Activated naive CD8-positive, alpha-beta T cell (primary cell): Measurements from ENCODE around the gene MPC1.
"Not testable (repeated sequence)": the region's sequence is repeated elsewhere in the genome, so short reads cannot be mapped to it uniquely, and the experiment has no call there.

Source experiments
- H3K27ac Mint-ChIP-seq: one replicate; pipeline ENCODE4 v1.8.0; 2021; ENCODE audit warnings: mixed read lengths
- H3K27me3 Mint-ChIP-seq: one replicate; pipeline ENCODE4 v1.8.0; 2021; ENCODE audit warnings: mixed read lengths
- H3K36me3 Mint-ChIP-seq: one replicate; pipeline ENCODE4 v1.8.0; 2021; ENCODE audit warnings: mixed read lengths
- H3K4me1 Mint-ChIP-seq: one replicate; pipeline ENCODE4 v1.8.0; 2021; ENCODE audit warnings: low read depth, mixed read lengths
- H3K4me3 Mint-ChIP-seq: one replicate; pipeline ENCODE4 v1.8.0; 2021; ENCODE audit warnings: mild to moderate bottlenecking, mixed read lengths
- H3K9me3 Mint-ChIP-seq: one replicate; pipeline ENCODE4 v1.8.0; 2021; ENCODE audit warnings: low read depth, mixed read lengths

The MPC1 gene

DNA sequence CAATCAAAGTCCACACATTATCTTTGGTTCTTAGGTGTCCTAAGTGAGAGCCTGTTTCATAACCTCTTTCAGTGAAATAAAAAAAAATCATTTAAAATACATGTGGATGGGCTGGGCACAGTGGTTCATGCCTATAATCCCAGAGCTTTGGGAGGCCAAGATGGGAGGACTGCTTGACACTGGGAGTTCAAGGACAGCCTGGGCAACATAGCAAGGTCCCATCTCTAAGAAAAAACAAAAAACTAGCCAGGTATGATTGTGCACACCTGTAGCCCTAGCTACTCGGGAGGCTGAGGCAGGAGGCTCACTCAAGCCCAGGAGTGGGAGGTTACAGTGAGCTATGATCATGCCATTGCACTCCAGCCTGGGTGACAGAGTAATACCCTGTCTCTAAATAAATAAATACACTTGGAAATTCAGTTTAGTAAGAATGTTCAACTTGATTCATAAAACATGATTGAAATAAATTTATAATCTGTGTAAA lies 3.6 kb downstream of the MPC1 start:
- Mint-ChIP-seq H3K36me3 (peaks cover 2% of the 10 kb centered on the region), H3K4me3 (no peak overlapping the region), H3K9me3 (no peaks in the 10 kb centered on the region), H3K27ac (no peak overlapping the region), H3K27me3 (no peaks in the 10 kb centered on the region), H3K4me1 (peaks cover 14% of the 10 kb centered on the region)

DNA sequence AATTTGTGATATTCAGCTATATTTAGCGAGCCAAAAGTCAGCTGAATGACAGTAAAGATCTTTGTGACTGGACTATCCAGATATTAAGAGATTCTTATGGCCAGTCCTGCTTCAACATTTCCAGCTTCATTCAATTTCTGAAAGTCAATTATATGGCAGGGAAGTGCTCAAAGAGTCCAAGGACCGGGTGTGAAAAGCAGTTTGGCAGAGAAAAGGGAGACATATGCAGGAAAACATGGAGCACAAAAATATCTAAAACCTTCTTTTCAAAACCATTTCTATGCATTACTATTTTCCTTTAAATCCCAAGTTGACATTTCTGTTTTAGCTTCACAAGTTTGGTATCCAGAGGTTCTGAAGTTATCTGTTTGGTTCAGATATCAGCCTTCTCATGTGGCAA lies 5.0 kb downstream of the MPC1 start:
- H3K4me1 Mint-ChIP-seq: peaks cover 9% of the 10 kb centered on the region
- H3K27ac Mint-ChIP-seq: no peak overlapping the region
- no peaks in the 10 kb centered on the region for H3K27me3 Mint-ChIP-seq
- H3K36me3 Mint-ChIP-seq: peaks cover 2% of the 10 kb centered on the region
- no peaks in the 10 kb centered on the region for H3K9me3 Mint-ChIP-seq
- H3K4me3 Mint-ChIP-seq: no peak overlapping the region

DNA sequence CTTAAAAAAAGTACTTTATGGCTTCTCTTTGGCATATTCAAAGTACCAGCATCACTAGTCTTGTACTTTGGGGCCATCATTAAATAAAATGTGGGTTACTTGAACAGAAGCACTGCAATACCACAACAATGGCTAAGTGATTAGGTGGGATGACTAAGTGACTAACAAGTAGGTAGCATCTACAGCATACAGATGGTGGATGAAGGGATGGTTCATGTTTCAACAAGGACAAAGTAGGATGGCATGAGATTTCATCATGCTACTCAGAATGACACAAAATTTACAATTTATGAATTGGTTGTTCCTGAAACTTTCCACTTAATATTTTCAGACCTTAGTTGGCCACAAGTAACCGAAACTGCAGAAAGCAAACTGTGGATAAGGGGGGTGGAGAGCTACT lies 7.7 kb downstream of the MPC1 start:
- H3K4me1 Mint-ChIP-seq: no peaks in the 10 kb centered on the region
- no peaks in the 10 kb centered on the region for H3K9me3 Mint-ChIP-seq
- peaks cover 3% of the 10 kb centered on the region for H3K36me3 Mint-ChIP-seq
- H3K4me3 Mint-ChIP-seq: no peak overlapping the region
- H3K27ac Mint-ChIP-seq: no peak overlapping the region
- H3K27me3 Mint-ChIP-seq: no peaks in the 10 kb centered on the region

DNA sequence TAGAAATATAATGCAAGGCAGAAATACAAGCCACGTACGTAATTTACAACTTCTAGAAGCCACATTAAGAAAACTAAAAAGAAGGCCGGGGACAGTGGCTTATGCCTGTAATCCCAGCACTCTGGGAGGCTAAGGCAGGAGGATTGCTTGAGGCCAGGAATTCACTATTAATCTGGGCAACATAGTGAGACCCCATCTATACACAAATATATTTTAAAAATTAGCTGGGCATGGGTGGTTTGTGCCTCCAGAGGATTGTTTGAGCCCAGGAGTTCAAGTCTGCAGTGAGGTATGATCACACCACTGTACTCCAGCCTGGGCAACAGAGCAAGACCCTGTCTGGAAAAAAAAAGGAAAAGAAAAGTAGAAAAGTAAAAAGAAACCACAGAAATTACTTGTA lies 12.3 kb downstream of the MPC1 start:
- H3K4me1 Mint-ChIP-seq: no peaks in the 10 kb centered on the region

DNA sequence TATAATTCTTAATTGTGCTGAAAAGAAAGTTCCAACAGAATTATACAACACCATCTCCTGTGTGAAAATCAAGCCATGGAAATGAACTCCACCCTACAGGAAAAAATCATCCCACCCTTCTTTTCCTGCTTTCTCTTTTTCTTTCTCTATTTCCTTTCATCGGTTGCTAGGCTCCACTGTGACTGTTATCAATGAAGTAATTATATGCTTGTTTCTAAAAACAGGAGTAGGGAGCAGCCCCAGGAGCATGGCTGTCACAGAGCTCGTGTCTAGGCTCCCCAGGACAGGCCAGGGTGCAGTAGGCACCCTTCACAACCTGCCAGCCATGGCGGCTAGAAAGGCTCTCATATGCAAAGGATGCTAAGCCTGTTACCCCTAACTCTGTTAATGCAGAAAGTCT lies 13.0 kb downstream of the MPC1 start:
- Mint-ChIP-seq H3K4me1 (no peaks in the 10 kb centered on the region), H3K27me3 (no peaks in the 10 kb centered on the region), H3K36me3 (peaks cover 11% of the 10 kb centered on the region), H3K9me3 (no peaks in the 10 kb centered on the region), H3K4me3 (no peak overlapping the region), H3K27ac (no peak overlapping the region)

More for the DNA sequence above, 12.3 kb downstream of the MPC1 start:
- no peak overlapping the region for H3K4me3 Mint-ChIP-seq
- H3K36me3 Mint-ChIP-seq: peaks cover 11% of the 10 kb centered on the region
- H3K27ac Mint-ChIP-seq: no peak overlapping the region
- H3K27me3 Mint-ChIP-seq: no peaks in the 10 kb centered on the region
- H3K9me3 Mint-ChIP-seq: no peaks in the 10 kb centered on the region

DNA sequence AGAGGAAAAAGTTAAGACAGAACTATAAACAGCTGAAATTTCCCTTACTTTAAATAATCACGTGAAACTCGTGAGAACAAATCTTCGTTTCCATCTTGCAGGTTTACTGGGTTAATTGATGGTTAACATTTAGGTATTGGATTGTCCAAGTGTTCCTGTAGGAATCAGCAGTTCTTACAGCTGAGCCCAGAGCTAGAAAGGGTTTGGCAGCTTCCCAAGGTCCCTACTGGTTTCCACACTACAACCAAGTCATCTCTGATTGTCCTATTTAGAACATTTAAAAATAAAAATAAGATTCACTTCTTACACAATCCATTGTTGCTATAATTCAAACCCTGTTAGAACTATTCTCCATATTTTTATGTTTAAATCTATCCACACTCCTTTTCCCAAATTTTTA lies 15.8 kb downstream of the MPC1 start:
- Mint-ChIP-seq H3K9me3 (no peaks in the 10 kb centered on the region), H3K4me1 (no peaks in the 10 kb centered on the region), H3K4me3 (no peak overlapping the region), H3K27me3 (no peaks in the 10 kb centered on the region), H3K36me3 (peaks cover 18% of the 10 kb centered on the region), H3K27ac (no peak overlapping the region)

DNA sequence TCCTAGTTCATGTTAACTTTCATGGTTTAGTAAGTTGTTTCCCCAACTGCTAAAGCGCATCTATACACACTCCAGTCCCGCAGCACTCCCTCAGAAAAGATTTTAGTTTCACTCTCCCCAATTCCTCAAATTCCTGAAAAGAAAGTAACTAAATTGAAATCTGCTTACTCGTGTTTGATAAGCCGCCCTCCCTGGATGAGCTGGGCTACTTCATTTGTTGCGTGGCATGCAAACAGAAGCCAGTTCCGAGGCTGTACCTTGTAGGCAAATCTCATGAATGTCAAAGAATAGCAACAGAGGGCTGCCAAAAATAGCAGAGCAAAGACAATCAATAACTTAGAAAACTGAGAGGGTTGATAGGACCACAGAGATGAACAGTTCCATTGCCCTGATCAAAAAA lies 16.9 kb downstream of the MPC1 start:
- Mint-ChIP-seq H3K27ac (no peak overlapping the region), H3K4me3 (no peak overlapping the region), H3K36me3 (peaks cover 18% of the 10 kb centered on the region)

DNA sequence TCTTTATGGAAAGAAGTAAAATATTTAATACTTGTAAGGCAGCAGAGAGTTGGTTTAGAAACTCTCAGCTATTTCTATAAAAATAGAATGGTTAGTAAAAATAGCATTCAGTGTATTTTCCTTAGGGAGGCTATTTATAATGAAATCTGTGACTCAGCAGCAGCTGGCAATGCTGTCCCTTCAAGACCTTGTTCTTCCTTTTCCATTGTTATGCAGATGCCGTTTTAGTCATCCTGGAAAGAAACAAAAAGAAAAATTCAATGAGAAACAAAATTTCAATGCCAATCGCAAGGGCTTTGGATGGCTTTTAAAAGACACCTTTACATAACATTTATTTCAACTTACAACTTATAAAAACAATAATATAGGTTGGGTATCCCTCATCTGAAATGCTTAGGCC lies 17.5 kb downstream of the MPC1 start:
- Mint-ChIP-seq H3K9me3 (no peaks in the 10 kb centered on the region), H3K27ac (no peak overlapping the region), H3K27me3 (no peaks in the 10 kb centered on the region), H3K36me3 (peaks cover 18% of the 10 kb centered on the region), H3K4me1 (no peaks in the 10 kb centered on the region), H3K4me3 (no peak overlapping the region)

More for the DNA sequence above, 16.9 kb downstream of the MPC1 start:
- Mint-ChIP-seq H3K27me3 (no peaks in the 10 kb centered on the region), H3K4me1 (no peaks in the 10 kb centered on the region), H3K9me3 (no peaks in the 10 kb centered on the region)

DNA sequence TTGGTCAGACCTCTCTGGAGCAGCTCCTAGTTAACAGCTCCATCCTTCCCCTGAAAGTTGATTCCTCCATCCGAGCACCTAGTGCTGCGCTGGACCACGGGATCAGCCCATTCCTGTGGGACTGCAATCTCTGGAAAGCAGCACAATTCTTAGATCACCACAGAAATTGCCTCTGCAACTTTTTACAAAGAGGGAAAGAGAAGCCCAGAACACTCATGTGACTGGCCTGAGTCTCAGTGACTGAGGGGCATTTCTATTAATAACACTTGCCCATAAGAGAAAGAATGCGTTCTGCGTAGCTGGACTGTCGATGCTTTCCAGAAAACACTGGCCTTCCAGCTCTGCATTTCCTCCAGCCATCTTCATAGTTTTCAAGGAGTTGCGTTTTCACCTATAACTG lies 18.3 kb downstream of the MPC1 start:
- H3K4me3 Mint-ChIP-seq: no peak overlapping the region
- H3K36me3 Mint-ChIP-seq: peaks cover 14% of the 10 kb centered on the region
- no peaks in the 10 kb centered on the region for H3K9me3 Mint-ChIP-seq
- no peak overlapping the region for H3K27ac Mint-ChIP-seq
- no peaks in the 10 kb centered on the region for H3K4me1 Mint-ChIP-seq
- no peaks in the 10 kb centered on the region for H3K27me3 Mint-ChIP-seq

DNA sequence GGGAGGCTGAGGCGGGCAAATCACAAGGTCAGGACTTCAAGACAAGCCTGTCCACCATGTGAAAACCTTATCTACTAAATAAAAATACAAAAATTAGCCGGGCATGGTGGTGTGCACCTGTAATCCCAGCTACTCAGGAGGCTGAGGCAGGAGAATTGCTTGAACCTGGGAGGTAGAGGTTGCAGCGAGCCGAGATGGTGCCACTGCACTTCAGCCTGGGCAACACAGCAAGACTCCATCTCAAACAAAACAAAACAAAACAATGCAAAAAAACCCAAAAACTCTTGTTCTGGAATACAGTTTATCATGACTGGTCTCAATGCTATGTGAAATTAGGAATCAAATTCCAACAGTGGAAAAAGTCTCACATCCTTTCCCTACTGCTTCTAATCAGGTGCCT lies 20.3 kb downstream of the MPC1 start:
- H3K4me1 Mint-ChIP-seq, H3K9me3 Mint-ChIP-seq, H3K4me3 Mint-ChIP-seq, H3K27me3 Mint-ChIP-seq, H3K27ac Mint-ChIP-seq: not testable (repeated sequence)
- peaks cover 12% of the 10 kb centered on the region for H3K36me3 Mint-ChIP-seq

DNA sequence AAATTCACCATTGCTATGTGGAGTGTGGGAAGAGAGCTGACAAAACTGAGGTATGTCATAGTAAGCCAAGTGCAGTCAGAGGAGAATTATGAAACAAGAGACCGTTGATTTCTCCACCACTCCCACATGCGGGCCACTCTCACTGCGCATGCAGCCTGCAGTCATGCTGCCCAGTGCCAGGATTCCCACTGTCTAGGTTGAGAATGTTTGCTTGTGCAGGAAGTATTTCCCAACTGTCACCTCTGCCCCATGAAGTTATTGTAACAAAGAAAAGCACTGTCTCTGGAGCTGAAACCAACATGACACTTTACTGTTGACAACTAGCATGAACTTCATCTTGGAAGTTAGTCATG lies 21.7 kb downstream of the MPC1 start:
- Mint-ChIP-seq H3K27ac (no peak overlapping the region), H3K36me3 (peaks cover 12% of the 10 kb centered on the region), H3K4me1 (no peaks in the 10 kb centered on the region), H3K4me3 (no peak overlapping the region), H3K9me3 (no peaks in the 10 kb centered on the region), H3K27me3 (no peaks in the 10 kb centered on the region)

DNA sequence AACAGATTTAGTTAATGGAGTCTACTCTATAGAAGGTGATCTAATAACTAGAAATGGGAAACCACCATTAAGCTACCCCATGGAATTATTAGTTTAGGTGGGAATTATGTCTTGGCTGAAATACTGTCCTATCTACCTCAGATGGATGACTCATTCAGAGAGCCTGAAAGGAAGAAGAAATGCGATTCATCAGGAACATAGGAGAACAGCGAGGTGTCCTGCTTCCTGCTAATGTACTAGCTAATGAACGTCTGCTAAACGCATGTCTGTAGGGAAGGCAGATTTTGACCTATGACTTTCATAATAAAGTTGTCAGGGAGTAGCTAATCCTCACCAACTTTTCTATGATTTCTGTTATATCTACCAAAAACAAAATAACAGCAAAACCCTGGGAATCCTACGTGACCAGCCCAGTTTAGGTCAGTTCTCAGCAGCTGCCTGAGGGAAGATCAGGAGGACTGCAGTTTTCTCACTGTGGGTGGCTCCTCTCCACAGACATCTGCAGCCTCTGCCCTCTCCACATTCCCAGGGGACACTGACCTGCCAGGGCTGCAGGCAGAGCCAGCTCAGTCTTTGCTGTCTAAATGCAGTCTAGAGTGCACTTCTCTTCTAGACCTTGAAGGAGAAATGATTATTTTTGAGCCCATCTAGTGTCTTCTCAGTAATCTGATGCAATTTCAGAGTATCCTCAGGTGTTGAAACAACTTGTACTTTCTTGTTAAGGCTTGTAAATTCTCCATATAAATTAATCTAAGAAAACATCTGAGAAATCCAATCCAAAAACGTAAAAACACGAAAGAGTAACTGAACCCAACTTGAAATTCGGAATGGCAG lies 22.3 kb downstream of the MPC1 start:
- no peaks in the 10 kb centered on the region for H3K9me3 Mint-ChIP-seq
- H3K4me1 Mint-ChIP-seq: no peaks in the 10 kb centered on the region
- peaks cover 9% of the 10 kb centered on the region for H3K36me3 Mint-ChIP-seq
- H3K27ac Mint-ChIP-seq: no peak overlapping the region
- H3K27me3 Mint-ChIP-seq: no peaks in the 10 kb centered on the region
- no peak overlapping the region for H3K4me3 Mint-ChIP-seq

DNA sequence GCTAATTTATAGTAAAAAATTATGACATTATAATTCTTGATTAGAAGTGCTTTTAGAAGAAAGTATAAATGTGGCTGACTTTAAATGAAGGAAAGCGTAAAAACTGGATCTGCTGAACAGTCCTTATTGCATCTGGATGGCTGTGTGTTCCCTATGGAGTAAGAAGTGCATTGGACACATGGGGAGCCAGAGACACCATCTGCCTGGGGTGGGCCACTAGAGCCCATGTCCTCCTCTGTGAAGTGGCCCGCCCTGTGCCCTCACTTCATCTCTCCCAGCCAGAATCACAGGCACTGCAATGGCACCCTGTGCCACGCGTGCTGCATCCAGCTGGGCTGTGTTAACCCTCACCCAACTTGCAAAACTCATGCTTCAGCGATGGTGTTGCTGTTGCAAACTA lies 27.2 kb downstream of the MPC1 start:
- Mint-ChIP-seq H3K9me3 (peaks cover 12% of the 10 kb centered on the region), H3K27me3 (no peaks in the 10 kb centered on the region), H3K4me1 (no peaks in the 10 kb centered on the region), H3K36me3 (peaks cover 8% of the 10 kb centered on the region), H3K4me3 (no peak overlapping the region), H3K27ac (no peak overlapping the region)

DNA sequence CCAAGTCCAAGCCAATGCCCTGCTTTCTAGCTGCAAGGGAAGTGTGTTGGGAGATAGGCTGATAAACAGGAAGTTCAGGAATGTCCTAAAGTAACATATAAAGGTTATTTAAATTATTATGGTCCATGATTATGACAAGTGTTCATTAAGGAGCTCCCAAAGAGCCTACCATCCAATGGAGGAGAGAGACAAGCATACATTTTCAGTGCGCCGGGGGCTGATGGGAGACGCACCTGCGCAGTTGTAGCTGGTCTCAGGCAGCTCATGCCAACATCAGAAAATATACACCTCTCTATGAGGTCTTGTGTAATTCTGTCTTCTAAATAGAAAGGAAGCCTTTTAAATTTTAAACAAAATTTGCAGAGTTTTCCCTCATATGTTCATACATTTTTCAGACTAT lies 27.8 kb downstream of the MPC1 start:
- H3K4me3 Mint-ChIP-seq: no peak overlapping the region
- no peaks in the 10 kb centered on the region for H3K4me1 Mint-ChIP-seq
- H3K36me3 Mint-ChIP-seq: peaks cover 8% of the 10 kb centered on the region
- H3K27me3 Mint-ChIP-seq: no peaks in the 10 kb centered on the region
- peaks cover 17% of the 10 kb centered on the region for H3K9me3 Mint-ChIP-seq
- H3K27ac Mint-ChIP-seq: no peak overlapping the region

DNA sequence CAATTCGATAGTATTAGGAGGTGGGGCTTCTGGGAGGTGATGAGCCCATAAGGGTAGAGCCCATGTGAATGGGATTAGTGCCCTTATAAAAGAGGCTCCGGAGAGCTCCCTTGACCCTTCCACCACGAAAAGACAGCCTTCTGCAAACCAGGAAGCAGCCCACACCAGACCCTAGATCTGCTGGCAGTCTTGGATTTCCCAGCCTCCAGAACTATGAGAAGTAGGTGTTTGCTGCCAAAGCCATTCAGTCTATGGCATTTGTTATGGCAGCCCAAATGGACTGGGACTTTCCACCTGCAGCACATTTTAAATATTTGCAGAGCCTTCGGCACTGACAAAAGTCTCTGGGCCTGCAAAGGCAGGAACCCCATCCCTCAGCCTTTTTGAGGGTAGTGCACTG lies 28.6 kb downstream of the MPC1 start:
- no peak overlapping the region for H3K4me3 Mint-ChIP-seq
- no peaks in the 10 kb centered on the region for H3K4me1 Mint-ChIP-seq
- no peaks in the 10 kb centered on the region for H3K27me3 Mint-ChIP-seq
- peaks cover 23% of the 10 kb centered on the region for H3K9me3 Mint-ChIP-seq
- peaks cover 8% of the 10 kb centered on the region for H3K36me3 Mint-ChIP-seq
- H3K27ac Mint-ChIP-seq: no peak overlapping the region

DNA sequence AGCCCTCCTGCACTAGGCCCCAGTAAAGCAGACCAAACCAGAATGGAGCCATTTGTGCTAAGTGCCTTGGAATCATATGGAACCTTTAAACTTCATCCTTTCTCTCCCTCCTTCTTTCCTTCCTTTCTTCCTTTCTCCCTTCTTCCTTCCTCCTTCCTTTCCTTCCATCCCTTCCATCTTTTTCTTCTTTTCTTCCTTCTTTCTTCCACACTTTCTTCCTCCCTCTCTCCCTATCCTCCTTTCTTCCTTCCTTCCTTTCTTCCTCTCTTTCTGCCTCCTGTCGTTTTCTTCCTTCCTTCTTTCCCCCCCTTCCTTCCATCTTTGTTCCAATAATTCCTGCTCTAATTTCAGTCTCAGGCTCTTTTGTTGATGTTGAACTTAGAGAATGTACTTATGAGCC lies 29.2 kb downstream of the MPC1 start:
- no peaks in the 10 kb centered on the region for H3K4me1 Mint-ChIP-seq
- H3K36me3 Mint-ChIP-seq: peaks cover 8% of the 10 kb centered on the region
- no peak overlapping the region for H3K27ac Mint-ChIP-seq

More for the DNA sequence above, 29.2 kb downstream of the MPC1 start:
- no peak overlapping the region for H3K4me3 Mint-ChIP-seq
- H3K27me3 Mint-ChIP-seq: no peaks in the 10 kb centered on the region
- peaks cover 23% of the 10 kb centered on the region for H3K9me3 Mint-ChIP-seq
